Measurements from ENCODE around the gene KANK2. TPM values are rescaled to one million over a fixed set of nuclear protein-coding genes. Genes with fewer than 3 reads are reported as not detected.

The KANK2 gene
- total and polyA plus RNA-seq, 2 of the 13 experiments (the other 11 are each of a cell fraction or from before 2014, with no cell fraction given), result 5.7 to 12.9 TPM

- TF ChIP-seq, protein P1, sequence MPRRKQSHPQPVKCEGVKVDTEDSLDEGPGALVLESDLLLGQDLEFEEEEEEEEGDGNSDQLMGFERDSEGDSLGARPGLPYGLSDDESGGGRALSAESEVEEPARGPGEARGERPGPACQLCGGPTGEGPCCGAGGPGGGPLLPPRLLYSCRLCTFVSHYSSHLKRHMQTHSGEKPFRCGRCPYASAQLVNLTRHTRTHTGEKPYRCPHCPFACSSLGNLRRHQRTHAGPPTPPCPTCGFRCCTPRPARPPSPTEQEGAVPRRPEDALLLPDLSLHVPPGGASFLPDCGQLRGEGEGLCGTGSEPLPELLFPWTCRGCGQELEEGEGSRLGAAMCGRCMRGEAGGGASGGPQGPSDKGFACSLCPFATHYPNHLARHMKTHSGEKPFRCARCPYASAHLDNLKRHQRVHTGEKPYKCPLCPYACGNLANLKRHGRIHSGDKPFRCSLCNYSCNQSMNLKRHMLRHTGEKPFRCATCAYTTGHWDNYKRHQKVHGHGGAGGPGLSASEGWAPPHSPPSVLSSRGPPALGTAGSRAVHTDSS (CRISPR knock-in tag; conservative IDR thresholded peaks at IDR 0.05), result no peak
- TF ChIP-seq ZNF782 (CRISPR knock-in tag; IDR thresholded peaks at IDR 0.05; ENCODE audit: borderline replicate concordance) (no peak), ISX (CRISPR knock-in tag; conservative IDR thresholded peaks at IDR 0.05) (no peak), KDM5B (CRISPR knock-in tag; IDR thresholded peaks at IDR 0.05; ENCODE audit: borderline replicate concordance) (peak; percentile 71; the same call in 1 of the 2 replicates), ETV5 (CRISPR knock-in tag; IDR thresholded peaks at IDR 0.05; ENCODE audit: borderline replicate concordance) (no peak; the same call in 1 of the 2 replicates), HMGXB3 (CRISPR knock-in tag; IDR thresholded peaks at IDR 0.05; ENCODE audit: borderline replicate concordance) (peak; percentile 55; the same call in 1 of the 2 replicates), GTF3A (CRISPR knock-in tag; conservative IDR thresholded peaks at IDR 0.05) (no peak), CREM (IDR thresholded peaks at IDR 0.05) (peak; percentile 40), CREM (CRISPR knock-in tag; IDR thresholded peaks at IDR 0.05) (no peak; the same call in 1 of the 2 replicates), ZNF333 (CRISPR knock-in tag; IDR thresholded peaks at IDR 0.05; ENCODE audit: borderline replicate concordance) (0 out of 2 replicates have a peak, but pooled peaks have one; percentile 38)
- TF ChIP-seq, protein P2, sequence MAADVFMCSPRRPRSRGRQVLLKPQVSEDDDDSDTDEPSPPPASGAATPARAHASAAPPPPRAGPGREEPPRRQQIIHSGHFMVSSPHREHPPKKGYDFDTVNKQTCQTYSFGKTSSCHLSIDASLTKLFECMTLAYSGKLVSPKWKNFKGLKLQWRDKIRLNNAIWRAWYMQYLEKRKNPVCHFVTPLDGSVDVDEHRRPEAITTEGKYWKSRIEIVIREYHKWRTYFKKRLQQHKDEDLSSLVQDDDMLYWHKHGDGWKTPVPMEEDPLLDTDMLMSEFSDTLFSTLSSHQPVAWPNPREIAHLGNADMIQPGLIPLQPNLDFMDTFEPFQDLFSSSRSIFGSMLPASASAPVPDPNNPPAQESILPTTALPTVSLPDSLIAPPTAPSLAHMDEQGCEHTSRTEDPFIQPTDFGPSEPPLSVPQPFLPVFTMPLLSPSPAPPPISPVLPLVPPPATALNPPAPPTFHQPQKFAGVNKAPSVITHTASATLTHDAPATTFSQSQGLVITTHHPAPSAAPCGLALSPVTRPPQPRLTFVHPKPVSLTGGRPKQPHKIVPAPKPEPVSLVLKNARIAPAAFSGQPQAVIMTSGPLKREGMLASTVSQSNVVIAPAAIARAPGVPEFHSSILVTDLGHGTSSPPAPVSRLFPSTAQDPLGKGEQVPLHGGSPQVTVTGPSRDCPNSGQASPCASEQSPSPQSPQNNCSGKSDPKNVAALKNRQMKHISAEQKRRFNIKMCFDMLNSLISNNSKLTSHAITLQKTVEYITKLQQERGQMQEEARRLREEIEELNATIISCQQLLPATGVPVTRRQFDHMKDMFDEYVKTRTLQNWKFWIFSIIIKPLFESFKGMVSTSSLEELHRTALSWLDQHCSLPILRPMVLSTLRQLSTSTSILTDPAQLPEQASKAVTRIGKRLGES (CRISPR knock-in tag; IDR thresholded peaks at IDR 0.05; ENCODE audit: borderline replicate concordance), result no peak
- TF ChIP-seq, protein P3, sequence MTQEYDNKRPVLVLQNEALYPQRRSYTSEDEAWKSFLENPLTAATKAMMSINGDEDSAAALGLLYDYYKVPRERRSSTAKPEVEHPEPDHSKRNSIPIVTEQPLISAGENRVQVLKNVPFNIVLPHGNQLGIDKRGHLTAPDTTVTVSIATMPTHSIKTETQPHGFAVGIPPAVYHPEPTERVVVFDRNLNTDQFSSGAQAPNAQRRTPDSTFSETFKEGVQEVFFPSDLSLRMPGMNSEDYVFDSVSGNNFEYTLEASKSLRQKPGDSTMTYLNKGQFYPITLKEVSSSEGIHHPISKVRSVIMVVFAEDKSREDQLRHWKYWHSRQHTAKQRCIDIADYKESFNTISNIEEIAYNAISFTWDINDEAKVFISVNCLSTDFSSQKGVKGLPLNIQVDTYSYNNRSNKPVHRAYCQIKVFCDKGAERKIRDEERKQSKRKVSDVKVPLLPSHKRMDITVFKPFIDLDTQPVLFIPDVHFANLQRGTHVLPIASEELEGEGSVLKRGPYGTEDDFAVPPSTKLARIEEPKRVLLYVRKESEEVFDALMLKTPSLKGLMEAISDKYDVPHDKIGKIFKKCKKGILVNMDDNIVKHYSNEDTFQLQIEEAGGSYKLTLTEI (CRISPR knock-in tag; conservative IDR thresholded peaks at IDR 0.05), result no peak
Measured at GRCh38 chr19:11155373-11156120, 41.8 kb downstream of the KANK2 start, which contains the start of gene SPC24 (continued).

Measured in HepG2 (cell line).